Measurements from ENCODE around the gene ADAMTS9.

The ADAMTS9 gene

DNA sequence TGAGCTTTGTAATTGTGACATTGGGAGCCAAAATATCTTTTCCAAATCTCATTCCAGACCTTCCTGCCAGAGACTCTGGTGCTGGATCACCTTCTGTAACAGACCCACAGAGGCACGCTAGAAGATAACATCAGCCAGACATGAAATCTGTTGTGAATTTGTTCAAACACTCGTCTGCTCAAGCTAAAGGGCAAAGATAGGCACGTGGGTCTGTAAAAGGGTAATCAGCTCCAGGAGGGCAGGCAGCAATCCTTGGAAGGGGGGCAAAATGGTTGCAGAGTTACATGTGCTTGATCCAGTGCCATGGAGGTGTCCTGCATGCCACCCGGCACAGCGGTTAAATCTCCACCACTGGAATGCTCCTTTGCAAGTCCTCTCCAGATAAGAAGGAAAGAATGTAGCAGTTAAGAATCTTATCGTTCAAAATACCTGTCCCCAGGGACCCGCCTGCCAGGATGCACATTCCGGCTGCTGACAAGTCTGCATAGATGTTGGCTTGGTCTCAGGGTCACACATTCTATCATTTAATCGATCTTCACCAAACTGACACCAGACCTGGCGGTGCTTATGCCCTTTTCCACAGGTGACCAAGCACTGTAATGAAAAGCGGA lies 74.8 kb downstream of the ADAMTS9 start:
- no peak for DNase-seq

DNA sequence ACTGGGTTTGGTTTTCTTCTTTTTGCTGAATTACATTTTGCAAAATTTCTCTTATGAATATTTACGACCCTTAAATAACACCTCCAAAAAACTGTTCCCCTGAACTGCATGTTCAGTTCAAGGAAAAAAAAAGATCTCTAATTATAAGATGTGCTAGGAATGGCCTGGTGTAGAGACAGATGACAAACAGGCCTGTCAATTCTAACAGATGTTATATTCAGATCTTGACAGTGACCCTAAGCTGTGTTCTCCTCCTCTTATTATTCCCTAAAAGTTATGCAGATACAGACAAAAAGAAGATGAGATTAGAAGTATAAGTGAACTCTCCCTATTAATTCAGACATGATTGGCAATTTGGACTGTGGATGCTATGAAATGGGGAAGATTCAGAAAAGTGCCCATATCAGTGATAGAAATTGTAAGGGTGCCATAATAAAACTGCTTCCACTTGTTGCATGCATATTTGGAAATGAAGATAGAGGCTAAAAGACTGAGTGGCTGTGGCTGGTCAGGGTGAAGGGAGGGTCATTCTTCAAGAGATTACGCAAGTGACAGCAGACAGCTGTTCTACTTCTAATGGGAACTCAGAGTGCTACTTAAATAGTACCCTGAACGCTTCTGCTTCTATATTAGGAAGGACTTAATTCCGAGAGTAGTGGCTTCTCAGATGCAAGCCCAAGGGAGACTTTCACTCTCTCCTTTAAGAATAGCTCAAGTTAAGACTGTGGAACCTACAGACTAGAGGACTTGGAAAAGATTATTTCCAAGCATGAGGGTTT lies 75.5 kb downstream of the ADAMTS9 start:
- no peak for DNase-seq

DNA sequence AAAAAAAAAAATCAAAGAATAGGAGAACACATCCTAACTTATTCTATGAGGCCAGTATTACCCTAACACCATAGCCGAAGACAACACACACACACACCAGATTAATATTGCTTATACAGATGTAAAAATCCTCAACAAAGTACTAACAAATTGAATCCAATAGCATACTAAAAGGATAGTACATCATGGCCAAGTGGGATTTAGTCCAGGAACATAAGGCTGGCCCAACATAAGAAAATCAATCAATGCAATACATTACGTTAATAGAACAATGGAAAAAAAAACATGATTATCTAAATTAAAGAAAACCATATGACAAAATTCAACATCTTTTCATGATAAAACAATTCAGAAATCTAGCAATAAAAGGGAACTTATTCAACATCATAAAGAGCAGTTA lies 79.1 kb downstream of the ADAMTS9 start:
- no peak for DNase-seq

DNA sequence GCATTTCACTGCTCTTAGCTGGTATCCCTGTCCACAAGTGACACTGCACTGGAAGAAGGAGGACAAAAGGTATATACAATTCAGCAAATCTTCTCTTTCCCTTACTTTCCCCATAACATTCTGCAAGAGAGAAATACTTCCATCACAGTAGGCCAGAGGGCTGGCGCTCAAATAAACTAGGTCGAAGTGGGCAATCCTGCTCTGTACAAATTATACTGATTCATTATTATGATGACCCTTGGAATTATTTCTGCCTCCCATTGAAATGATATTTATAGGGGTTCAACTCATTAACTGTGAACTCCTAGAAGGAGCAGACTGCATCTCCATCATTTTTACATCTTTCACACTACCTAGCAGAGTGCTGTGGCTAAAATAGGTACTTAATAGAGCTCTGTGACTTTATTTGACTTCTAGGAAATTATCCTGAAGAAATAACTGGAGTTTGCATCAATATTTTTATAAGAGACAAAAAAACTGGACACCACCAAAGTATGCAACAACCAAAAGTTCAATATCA lies 80.7 kb downstream of the ADAMTS9 start:
- DNase-seq: no peak

DNA sequence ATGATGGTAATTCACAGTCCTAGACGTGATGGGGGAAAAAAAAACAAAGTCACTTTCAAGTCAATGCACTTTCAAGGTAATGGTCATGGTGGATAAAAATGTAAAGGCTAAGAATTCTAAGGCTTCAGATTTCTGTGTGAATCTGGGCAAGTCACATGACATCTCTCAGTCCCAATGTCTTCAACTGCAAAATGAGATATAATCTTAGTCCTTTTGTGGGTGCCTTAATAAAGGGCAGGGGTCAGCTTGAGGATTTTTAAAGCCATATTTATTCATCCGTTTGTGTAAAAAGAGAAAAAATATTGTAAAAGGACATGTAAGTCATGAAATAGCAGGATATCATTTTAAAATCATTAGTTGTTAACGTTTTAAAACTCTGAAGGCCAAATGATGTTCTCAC lies 83.5 kb downstream of the ADAMTS9 start:
- no peak for DNase-seq

DNA sequence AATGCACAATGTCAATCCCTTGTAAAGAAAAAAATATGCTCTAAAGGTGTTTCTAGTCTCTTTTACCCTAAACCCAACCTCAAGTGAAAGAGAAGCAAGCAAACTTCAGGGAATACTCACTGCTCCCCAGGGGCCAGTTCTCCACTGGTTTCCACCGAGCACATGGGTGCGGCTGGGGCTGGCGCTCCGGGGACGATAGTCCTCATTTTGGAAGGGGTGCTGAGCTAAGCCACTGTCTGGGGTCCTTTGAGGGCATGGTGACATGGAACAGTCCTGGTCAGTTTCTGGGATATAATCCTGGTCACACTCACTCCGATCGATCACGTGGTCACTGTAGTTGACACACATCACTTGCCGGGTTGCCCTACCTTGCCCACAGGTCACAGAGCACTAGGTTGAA lies 86.0 kb downstream of the ADAMTS9 start:
- DNase-seq: no peak

DNA sequence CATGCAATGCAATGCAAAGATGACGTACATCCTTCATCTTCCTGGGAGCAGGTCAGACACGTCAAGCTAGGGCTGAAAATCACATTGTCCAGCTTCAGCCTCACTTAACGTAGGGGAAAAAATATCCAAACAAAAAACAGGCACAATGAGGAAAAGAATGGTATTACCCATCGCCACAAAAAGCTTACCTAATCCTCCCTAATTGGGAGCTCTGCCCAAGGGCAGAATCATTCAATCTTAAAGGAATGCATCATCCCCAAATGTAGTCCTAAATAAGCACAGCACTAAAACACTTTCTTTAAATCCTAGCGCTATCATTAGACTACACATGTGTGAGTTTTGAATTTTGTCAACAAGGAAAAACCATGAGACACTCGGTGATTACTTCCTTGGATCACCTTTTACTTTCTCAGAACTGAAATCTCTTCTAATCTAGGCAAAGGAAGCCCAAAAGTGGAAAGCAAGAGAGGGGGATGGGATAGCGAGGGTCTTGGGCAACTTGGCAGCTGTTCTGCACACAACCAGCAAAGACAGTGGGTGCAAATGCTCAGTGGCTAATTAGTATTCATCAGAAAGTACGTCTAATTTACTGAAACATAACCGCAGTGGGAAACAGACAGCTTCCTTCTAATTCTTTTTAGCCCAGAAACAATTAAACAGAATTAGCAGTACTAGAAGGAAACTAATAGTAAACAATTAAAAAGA lies 87.4 kb downstream of the ADAMTS9 start:
- no peak for DNase-seq

DNA sequence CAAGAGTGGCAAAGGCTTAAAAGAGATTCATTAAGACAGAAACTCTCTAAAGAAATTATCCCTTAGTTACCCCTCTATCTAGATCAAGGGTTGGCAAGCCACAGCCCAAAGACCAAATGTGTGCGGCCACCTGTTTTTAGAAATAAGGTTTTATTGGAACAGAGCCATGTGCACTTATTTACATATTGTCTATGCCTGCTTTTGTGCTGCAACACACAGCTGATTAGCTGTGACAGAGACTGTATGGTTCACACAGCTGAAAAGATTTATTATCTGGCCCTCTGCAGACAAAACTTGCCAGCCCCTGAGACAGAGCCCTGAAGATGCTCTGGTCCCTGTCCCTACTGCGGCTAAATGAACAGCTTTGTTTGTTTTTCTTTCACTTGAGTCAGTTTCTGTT lies 88.1 kb downstream of the ADAMTS9 start:
- DNase-seq: no peak

DNA sequence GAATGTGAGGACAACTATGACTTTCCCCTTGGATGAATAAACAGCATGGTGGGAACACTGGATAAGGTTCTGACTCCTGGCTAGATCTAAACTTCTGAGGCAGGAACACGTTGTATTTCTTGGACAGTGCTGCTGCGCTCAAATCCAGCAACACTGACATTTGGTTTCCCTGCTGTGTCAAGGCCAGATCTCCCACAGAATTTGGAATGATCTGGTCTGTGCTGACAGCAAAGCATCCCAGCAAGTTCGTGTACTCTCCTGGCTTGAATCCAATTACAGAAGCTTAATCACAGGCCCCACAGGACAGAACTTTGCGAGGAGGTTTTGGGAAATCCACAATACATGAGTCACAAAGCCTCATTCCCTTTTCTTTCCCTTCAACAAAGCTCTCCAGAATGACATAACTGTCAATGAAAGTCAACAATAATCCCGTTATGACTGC lies 92.5 kb downstream of the ADAMTS9 start:
- DNase-seq: no peak

DNA sequence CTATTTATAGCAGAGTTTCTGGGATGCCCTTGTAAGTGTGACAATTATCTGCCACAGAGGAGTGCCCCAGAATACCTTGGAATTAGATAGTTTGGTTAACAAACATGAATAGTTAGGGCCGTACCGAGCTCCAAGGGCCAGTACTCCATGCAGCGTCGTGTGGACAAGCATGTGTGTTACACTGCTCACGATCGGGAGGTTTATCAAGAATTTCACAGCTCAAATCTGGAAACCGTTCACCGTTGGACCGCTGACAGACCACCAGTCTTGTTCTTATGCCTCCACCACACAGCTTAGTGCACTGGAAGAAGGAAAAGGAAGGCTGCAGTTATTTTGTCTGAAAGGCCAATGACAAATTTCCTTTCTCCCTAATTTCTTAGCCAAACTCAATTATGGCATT lies 93.7 kb downstream of the ADAMTS9 start:
- no peak for DNase-seq

DNA sequence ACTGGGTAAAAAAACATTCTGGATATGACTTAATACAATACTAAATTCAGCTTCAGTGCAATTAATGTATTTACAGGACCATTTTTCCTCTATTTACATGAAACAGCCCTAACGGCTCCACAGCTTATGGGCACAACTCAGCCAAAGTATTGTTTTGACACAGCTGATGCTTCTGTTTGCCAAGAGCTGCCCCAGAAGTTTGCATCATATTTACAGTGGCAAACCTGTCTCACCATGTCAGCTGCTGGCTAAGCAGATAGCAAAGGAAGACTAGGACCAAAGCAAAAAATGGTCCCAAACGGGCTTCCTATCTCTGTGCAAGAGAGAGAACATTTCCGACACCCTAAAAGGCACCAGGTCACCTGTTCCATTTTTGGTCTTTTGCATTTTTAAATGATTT lies 94.5 kb downstream of the ADAMTS9 start:
- no peak for DNase-seq

DNA sequence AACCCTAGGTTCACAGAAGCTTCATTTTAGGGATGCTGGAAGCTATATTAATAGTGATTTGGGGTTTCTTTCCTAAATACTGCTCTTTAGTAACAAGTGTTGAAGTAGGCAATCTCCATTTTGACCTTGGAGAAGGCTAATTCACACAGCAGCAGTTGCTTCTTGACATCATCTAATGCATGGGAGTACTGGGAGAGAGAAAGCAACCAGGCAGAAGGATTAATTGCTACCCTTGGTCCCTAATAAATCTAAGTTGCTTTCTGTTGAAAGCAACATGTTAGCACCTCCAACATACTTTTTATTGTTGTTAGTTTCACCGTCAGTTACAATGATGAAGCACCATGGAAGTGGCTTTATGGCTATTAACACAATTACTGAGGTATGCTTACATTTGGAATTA lies 96.2 kb downstream of the ADAMTS9 start:
- no peak for DNase-seq

DNA sequence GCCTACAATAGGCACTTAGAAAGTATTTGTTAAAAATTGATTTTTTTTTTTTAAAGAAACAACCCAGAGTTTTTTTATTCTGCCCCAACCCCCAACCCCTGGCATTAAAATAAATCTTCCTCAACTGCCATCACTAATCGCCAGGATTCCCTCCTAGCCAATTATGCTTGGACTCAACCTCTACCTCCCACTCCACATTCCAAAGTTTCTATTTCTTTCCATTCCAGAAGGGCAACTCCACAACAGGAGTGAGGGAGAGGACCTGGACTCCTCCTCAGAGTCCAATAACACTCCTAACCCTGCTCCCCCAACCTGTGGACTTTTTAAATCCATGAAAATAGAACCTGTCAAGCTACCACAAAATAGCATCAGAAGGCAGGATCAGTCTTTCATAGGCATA lies 99.4 kb downstream of the ADAMTS9 start:
- DNase-seq: no peak

DNA sequence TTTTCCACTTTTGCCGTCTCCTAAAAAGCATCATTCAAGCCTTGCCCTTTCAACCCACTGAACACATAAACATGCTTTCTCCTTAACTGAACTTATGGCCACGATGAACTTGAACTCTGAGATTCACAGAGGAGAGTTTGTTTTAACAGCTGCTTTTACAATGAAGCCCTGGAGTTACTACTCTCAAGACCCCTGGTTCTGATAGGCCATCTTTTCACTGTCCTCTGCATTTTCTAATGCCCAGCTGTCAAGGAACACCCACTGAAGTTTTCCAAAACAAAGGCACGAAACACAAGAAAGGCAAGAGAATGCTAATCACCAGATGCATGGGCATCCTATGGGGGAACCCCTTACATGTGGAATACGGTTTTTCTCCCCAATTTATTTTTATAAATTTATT lies 100.8 kb downstream of the ADAMTS9 start:
- DNase-seq: no peak

DNA sequence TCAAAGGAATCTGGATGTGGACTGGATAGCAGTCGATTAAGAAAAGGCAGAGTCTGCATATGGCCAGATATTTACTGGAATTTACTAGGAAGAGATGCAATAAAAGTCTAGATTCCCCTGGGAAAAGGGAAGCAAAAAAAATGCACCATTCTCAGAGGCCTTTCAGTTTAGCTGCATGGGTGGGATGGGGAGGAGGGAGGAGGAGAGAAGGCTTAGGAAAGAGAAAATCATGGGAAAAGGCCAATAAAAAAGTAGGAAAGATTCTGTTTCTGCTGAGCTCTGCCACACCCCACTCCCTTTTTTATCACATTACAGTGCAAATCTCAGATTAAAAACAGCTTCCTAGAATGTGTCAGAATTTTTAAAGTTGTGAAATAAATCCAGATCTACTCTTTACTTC lies 103.6 kb downstream of the ADAMTS9 start:
- no peak for DNase-seq

DNA sequence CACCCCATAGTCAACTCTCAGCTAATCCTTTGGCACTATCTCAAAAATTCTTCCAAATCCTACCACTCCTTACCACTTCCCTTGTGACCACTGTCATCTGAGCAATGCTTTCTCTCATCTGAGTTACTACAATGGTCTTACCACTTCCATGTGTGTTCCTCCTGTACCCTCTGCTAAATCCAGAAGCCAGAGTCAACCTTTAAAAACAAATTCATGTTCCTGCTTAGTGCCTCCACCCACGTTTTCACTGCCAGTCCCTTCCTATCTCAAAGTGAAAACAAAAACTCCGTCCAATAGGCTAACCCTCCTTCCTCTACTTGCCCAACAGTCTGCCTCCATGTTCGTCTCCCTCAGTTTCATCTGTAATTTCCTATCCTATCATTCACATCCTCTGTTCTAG lies 109.0 kb downstream of the ADAMTS9 start:
- no peak for DNase-seq

DNA sequence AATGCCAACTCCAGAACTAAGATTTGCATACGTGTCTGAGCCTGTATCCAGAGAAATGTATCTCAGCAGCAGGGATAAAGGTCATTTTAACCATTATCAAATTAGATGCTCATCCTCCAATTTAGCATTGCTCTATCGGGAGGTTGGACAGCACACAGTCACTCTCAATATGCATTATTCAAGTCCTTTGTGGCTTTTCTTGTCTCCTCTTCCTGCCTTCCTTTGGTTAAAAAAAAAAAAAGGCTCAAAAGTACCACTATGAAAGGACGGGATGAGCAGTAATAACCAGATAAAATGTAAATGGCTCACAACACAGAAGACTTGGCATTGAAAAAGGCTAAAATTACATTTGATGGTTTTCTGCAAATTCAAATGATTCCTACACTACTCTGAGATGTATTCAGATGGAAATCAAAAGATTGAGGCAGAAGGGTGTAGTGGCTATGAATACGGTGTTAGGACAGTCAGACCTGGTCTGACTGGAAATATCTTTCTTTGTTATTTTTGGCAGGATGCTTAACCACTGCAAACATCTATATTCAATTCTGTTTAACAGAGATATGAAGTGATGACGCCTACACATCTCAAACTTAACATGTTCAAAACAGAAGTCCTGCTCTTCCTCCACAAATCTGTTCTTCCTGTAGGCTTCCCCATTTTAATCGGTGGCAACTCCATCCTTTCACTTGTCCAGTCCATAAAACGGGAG lies 109.6 kb downstream of the ADAMTS9 start:
- DNase-seq: no peak

DNA sequence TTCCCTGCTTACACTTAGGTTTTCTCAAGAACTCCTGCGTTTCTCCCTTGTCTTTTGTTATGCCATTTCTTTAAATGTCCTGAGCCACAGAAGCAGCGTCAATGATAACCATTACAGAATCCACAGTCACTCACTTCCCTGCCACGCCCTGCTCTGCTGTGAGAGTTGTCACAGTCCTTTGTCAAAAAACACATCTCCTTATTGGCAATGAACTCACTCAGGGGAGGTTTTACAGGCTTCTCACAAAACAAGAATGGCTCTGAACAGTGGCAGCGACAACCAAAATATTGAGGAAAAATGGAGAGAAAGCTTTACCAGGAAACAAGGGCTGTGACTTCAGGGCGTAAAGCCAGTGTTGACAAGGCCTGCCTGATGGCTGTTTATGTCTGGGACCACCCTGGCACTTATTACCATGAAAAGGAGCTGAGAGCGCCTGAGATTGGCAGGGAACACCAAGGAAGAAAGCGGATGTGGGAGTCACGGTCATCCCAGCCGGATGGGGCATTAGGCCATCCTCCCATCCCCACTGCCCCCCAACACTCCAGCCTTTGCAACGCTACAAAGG lies 111.5 kb downstream of the ADAMTS9 start:
- DNase-seq: no peak

DNA sequence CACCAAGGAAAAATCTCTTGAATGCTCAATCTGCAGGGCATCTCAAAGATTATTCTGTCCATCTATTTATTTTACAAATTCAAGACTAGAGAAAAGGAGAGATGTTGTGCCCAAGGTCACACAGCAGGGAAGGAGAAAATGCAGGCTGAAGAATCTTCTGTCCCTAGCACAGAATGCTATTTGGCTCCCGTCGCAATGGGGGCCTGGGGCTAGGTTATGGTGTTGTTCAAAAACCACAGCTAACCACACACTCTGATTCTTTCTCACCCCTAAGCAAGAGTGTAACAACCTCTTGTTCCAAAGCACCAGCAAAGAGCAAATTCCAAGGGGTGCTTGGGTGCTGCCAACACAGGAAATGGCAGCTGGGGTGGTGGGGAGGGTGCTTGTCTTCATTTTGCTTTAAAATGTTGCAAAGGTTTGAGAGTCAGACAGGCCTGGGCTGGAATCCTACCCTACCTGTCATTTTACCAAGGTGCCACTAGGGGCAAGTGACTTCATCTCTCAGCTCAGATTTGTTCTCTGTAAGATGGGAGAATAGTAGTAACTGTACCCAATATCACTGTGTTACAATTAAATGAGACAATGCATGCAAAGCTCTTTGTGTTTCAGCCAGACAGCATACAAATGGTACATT lies 112.5 kb downstream of the ADAMTS9 start:
- DNase-seq: no peak

DNA sequence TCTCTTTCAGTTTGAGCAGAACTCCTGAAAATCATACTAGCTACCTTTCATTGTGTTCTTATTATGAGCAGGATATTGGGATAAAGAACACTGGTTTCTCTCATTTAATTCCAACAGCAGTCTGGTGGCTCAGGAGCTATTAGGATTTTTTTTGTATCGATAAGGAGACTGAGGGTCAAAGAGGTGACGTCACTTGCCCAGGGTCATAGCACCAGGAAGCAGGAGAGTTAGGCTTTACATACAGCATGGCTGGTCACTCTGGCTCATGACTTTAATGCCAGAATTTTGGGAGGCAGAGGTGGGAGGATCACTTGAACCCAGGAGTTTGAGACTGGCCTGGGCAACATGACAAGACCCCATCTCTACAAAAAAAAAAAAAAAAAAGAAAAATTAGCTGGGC lies 113.6 kb downstream of the ADAMTS9 start:
- DNase-seq: no peak

DNA sequence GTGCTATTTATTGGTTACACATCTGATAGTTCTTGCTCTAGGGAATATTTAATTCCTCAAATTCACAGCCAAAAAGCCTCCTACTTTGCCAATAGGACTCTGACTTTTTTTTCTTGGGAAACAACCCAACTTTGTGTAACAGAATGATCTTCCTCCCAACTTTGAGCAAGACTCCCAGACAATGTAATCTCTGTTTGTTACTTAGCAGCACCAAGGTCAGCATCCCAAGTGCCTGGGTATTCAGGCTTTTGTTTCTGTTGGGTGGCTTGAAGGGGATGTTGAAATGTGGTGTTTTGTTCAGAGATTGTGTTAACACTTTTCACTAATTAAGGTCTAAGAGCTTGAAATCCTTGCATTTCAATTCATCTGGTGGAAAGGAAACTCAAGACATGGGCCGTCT lies 115.8 kb downstream of the ADAMTS9 start:
- DNase-seq: no peak

DNA sequence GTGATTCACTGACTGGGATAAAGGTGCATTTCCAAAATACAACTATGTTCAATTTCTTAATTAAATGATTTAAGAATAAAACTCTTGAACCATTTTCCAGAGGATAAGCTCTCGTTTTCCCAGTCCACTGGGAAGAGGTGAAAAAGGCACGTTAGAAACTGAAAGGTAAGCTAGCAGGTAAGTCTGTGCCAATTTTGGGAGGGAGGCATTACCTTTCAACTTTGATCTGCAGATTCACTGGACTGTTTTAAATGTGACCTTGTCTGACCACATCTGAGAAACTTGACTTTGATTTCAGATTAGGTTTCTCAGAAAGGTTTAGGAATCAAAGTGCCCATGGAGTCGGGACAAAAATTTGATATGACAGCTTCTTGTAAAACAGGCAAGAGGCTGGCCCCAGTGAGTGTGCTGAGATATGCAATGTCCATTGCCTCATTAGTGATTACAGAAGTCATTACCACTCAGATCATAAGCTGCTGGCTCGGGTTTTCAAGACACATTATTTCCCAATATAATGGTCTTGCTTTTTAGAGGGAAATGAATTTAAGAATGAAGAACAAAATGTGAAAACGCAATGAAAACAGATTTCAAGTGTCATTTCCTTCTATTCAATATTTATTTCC lies 118.8 kb downstream of the ADAMTS9 start:
- DNase-seq: no peak
